Loucy (cell line): ENCODE results near the gene FAM83B.

Experiments used
- EZH2phosphoT487 ChIP-seq: fragments of 200-600 bp; IDR thresholded peaks from 2 replicates; pipeline ENCODE4 v1.6.1; 2018; ENCODE audit warnings: antibody characterized with exemption, mild to moderate bottlenecking, moderate library complexity, borderline replicate concordance
- TF ChIP-seq, protein P1 (sequence below): fragments of 200-600 bp; sonication (generic); conservative IDR thresholded peaks from 2 replicates; pipeline ENCODE4 v1.5.1; 2014; ENCODE audit warnings: mild to moderate bottlenecking, antibody characterized with exemption, low read length

DNA sequence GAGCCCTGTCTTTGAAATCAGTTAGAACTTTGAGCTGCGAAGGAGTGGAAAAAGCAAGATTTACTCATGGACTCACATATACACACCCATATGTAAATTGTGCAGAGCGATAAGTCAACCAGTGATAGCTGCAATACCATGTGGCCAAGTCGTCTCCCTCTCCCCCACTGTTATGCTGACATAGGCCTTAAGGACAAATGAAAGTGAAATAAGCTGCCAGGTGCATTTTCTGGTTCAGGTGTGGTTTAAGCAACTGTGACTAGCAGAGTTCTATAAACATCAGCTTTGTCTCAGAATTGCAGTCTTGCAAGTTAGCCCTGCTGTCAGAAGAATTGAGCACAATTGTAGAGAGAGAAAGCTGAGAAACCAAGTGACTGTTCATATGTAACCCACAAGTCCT lies 9.6 kb downstream of the FAM83B start:
- TF ChIP-seq, protein P1, sequence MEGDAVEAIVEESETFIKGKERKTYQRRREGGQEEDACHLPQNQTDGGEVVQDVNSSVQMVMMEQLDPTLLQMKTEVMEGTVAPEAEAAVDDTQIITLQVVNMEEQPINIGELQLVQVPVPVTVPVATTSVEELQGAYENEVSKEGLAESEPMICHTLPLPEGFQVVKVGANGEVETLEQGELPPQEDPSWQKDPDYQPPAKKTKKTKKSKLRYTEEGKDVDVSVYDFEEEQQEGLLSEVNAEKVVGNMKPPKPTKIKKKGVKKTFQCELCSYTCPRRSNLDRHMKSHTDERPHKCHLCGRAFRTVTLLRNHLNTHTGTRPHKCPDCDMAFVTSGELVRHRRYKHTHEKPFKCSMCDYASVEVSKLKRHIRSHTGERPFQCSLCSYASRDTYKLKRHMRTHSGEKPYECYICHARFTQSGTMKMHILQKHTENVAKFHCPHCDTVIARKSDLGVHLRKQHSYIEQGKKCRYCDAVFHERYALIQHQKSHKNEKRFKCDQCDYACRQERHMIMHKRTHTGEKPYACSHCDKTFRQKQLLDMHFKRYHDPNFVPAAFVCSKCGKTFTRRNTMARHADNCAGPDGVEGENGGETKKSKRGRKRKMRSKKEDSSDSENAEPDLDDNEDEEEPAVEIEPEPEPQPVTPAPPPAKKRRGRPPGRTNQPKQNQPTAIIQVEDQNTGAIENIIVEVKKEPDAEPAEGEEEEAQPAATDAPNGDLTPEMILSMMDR, result no peak
- TF ChIP-seq EZH2phosphoT487, result no peak
